ENCODE measurements around the gene CRACR2A. TPM values are rescaled to one million over a fixed set of nuclear protein-coding genes. Genes with fewer than 3 reads are reported as not detected.

Gene CRACR2A
- total RNA-seq, 4 donors from 2014 or later, result 1.2 to 7.9 (median 2.2) TPM

DNA sequence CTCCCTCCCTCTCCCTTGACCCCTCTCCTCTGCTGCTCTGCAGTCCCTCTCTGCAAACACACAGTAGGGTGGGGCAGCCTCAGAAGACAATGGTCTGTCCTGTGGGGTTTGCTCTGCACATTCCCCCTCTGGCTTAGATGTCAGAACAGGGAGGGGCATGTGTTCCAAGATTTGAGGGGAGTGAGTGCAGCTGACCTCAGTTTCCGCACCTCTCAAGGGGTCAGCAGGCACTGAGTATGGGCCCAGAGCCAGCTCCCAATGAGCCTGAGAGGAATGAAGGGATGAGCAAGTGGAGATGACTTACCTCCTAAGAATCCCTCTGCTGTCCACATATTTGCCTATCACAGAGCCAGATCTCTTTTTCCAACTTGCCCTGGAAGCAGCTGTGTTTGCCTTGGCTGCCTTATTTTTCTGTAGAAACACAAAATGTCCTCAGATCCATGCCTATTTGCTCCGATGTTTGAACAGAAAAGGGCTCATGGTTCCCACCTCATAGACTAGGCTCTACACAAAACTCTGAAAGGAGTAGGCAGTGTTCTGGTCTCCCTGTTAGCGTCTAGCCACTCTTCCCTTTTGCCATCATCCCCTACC, 111.4 kb downstream of the CRACR2A start:
- no peak for DNase-seq
- peaks cover 0 to 8% of the 10 kb centered on the region in 2 donors for H3K4me1 ChIP-seq
- H3K27me3 ChIP-seq, result no peaks in the 10 kb centered on the region
- intact Hi-C loops (cut with DNase I), result no loop called here
- 79 to 94% methylated on average over 3 of the region's 3 CpGs for WGBS, 2 donors
- no peak for TF ChIP-seq POLR2A (IDR thresholded peaks at IDR 0.05)
- TF ChIP-seq, protein P1, sequence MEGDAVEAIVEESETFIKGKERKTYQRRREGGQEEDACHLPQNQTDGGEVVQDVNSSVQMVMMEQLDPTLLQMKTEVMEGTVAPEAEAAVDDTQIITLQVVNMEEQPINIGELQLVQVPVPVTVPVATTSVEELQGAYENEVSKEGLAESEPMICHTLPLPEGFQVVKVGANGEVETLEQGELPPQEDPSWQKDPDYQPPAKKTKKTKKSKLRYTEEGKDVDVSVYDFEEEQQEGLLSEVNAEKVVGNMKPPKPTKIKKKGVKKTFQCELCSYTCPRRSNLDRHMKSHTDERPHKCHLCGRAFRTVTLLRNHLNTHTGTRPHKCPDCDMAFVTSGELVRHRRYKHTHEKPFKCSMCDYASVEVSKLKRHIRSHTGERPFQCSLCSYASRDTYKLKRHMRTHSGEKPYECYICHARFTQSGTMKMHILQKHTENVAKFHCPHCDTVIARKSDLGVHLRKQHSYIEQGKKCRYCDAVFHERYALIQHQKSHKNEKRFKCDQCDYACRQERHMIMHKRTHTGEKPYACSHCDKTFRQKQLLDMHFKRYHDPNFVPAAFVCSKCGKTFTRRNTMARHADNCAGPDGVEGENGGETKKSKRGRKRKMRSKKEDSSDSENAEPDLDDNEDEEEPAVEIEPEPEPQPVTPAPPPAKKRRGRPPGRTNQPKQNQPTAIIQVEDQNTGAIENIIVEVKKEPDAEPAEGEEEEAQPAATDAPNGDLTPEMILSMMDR (IDR thresholded peaks at IDR 0.05), result no peak
- no peaks in the 10 kb centered on the region for H3K36me3 ChIP-seq
- no peaks in the 10 kb centered on the region for H3K9me3 ChIP-seq
- no peak overlapping the region for H3K27ac ChIP-seq
- no peak overlapping the region for H3K4me3 ChIP-seq (replicated peaks in 1 of 3)

DNA sequence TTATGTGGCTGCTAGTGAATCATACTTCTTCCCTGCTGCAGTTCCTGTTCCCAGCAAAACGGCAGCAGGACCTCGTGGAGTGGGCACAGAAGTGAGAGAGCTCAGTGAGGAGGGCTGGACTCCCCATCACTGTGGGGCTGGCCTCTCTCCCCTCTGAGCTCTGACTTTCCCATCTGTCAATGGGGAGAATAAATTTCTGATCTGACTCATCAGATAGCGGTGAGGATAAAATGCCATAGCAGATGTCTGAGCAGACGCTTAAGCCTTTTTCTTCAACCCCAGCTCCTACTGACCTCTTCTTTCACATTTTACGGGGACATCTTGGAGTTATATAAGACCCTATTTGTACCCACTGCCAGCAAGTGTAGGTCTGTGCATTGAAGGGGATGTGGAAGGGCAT, 116.6 kb downstream of the CRACR2A start:
- Histone ChIP-seq H3K9me3 (no peaks in the 10 kb centered on the region), H3K36me3 (no peaks in the 10 kb centered on the region), H3K27me3 (no peaks in the 10 kb centered on the region), H3K27ac (no peak overlapping the region), H3K4me1 (no peaks in the 10 kb centered on the region), H3K4me3 (replicated peaks in 1 of 3) (no peak overlapping the region)
- DNase-seq, result no peak
- WGBS, 2 donors, result 79 to 93% methylated on average over 5 of the region's 5 CpGs
- intact Hi-C loops (cut with DNase I), result no loop called here
- TF ChIP-seq, protein P1 (IDR thresholded peaks at IDR 0.05), result no peak
- no peak for TF ChIP-seq POLR2A (IDR thresholded peaks at IDR 0.05)

DNA sequence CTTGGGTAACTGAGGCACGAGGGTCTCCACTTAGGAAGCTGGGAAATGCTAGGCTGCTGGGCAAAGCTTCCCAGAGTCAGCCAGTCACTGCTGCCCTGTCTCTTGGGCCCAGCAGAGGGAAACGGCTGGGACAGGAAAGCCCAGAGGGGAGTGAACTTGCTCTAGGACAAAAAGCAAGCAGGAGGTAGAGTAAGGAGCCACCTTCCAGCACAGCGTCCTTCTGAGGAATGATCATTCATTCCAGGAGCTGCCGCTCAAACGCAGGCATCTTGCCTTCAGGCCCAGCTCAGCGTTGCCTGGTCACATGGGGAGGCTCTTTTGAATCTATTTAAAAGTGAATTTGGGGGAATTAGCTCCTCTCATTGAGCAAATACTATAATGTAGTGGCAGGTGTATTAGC, 118.6 kb downstream of the CRACR2A start:
- no peaks in the 10 kb centered on the region for H3K4me1 ChIP-seq
- WGBS, 2 donors, result 66 to 82% methylated on average over 6 of the region's 6 CpGs
- H3K27me3 ChIP-seq, result no peaks in the 10 kb centered on the region
- no peak overlapping the region for H3K4me3 ChIP-seq (replicated peaks in 1 of 3)
- no peak for DNase-seq
- H3K27ac ChIP-seq, result no peak overlapping the region
- TF ChIP-seq, protein P1 (IDR thresholded peaks at IDR 0.05), result no peak
- TF ChIP-seq POLR2A (IDR thresholded peaks at IDR 0.05), result no peak
- intact Hi-C loops (cut with DNase I), result no loop called here
- no peaks in the 10 kb centered on the region for H3K36me3 ChIP-seq
- H3K9me3 ChIP-seq, result no peaks in the 10 kb centered on the region

DNA sequence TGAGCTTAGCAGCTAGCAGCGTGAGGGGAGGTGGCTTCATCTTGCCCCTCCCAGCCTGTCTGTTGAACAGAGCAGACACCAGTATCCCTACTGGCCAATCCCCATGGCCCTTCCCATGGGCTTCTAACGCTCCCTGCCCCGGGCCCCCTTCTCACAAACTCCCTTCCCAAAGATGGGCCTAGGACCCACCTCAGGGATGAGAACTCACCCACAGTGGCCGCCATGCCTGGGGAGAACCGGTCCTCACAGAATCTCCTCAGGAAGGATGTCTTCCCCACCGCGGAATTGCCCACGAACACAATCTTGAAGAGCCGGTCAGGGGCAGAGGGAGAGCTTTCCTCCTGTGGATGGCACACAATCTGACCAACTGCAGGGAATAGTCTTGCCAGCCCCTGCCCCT, 119.5 kb downstream of the CRACR2A start:
- TF ChIP-seq, protein P1 (IDR thresholded peaks at IDR 0.05), result no peak
- TF ChIP-seq POLR2A (IDR thresholded peaks at IDR 0.05), result no peak
- Histone ChIP-seq H3K36me3 (no peaks in the 10 kb centered on the region), H3K4me1 (no peaks in the 10 kb centered on the region), H3K9me3 (no peaks in the 10 kb centered on the region), H3K27me3 (no peaks in the 10 kb centered on the region), H3K27ac (no peak overlapping the region), H3K4me3 (replicated peaks in 1 of 3) (no peak overlapping the region)
- 93 to 96% methylated on average over 9 of the region's 9 CpGs for WGBS, 2 donors
- DNase-seq, result no peak
- intact Hi-C loops (cut with DNase I), result no loop called here

DNA sequence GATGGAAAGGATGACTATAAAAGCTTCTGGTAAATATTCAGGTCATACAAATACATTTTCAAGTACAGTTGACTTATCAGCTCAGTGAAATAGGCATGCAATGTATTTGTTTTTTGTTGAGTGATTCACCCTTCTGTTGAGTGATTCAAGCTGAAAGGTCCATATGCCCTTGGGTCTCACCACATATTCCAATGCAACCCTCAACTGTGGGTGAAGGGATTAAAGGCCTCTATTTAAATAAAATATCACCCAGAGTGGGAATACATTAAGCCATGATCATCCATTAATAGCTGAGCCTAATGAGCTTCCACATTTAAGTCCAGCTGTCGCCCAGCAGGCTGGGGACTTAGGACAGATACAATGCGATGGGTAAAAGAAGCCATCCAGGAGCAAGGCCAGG, 120.2 kb downstream of the CRACR2A start:
- intact Hi-C loops (cut with DNase I), result no loop called here
- Histone ChIP-seq H3K4me3 (replicated peaks in 1 of 3) (no peak overlapping the region), H3K36me3 (no peaks in the 10 kb centered on the region), H3K27ac (no peak overlapping the region), H3K9me3 (no peaks in the 10 kb centered on the region), H3K27me3 (no peaks in the 10 kb centered on the region), H3K4me1 (no peaks in the 10 kb centered on the region)
- TF ChIP-seq POLR2A (IDR thresholded peaks at IDR 0.05), result no peak
- TF ChIP-seq, protein P1 (IDR thresholded peaks at IDR 0.05), result no peak
- 87 to 92% methylated on average over 2 of the region's 2 CpGs for WGBS, 2 donors
- no peak for DNase-seq
